GM12801 (cell line): Measurements from ENCODE around the gene NXPE1.

Experiments used
- CTCF ChIP-seq: IDR thresholded peaks from one replicate; pipeline ENCODE4 v1.5.1; 2011; ENCODE audit warnings: control low read depth; ENCODE audit not compliant: insufficient read length; ENCODE audit errors: extremely low read depth

NXPE1 gene

GRCh38 chr11:114559425-114560310 is at the start of gene NXPE1:
Gene NXPE1, minus strand, starts transcription at chr11:114559881. Its CDS starts 8,680 bp downstream, at chr11:114551201.
- TF ChIP-seq CTCF = no peak

- TF ChIP-seq CTCF = no peak
Measured at GRCh38 chr11:114609429-114609828, 49.7 kb upstream of the NXPE1 start.

- no peak for TF ChIP-seq CTCF
Measured at GRCh38 chr11:114607753-114608459, 48.2 kb upstream of the NXPE1 start.

GRCh38 chr11:114606003-114606801 is 46.5 kb upstream of the NXPE1 start:
- TF ChIP-seq CTCF = no peak

GRCh38 chr11:114605370-114605769 is 45.7 kb upstream of the NXPE1 start:
- no peak for TF ChIP-seq CTCF

GRCh38 chr11:114604886-114605285 is 45.2 kb upstream of the NXPE1 start:
- TF ChIP-seq CTCF = no peak
